ENCODE results near the gene PER1. TPM values are rescaled to one million over a fixed set of nuclear protein-coding genes. Genes with fewer than 3 reads are reported as not detected.

Gene PER1
- total and polyA plus RNA-seq, 9 of the 15 experiments (the other 6 are each of a cell fraction or from before 2014, with no cell fraction given), result 0.13 to 26.0 (median 3.4) TPM

GRCh38 chr17:8140065-8141029, 11.9 kb downstream of the PER1 start:
- DNase-seq (ENCODE audit: extremely low read depth in 1 of 4, low spot score in 3 of 4), result no peak
- Histone ChIP-seq H3K9ac (ENCODE audit: insufficient read depth in 1 of 2, low read depth in 2 of 2, low read length in 2 of 2) (0 out of 4 replicates have a peak overlapping the region, but pooled peaks of 1 of the 2 experiments have one; percentile 9), H3K79me2 (ENCODE audit: control insufficient read depth, insufficient read depth, low read length) (no peaks in the 10 kb centered on the region), H3K4me2 (ENCODE audit: insufficient read depth, low read length) (no peak overlapping the region), H3K27ac (ENCODE audit: extremely low read depth, low read depth, low read length) (no peak overlapping the region), H3K4me3 (no peak overlapping the region), H4K20me1 (replicated peaks; ENCODE audit: control insufficient read depth, insufficient read depth, low read length) (0 out of 2 replicates have a peak, but pooled peaks cover 2% of the 10 kb centered on the region), H3K9me3 (replicated peaks; ENCODE audit: control insufficient read depth, insufficient read depth, low read depth, low read length) (no peaks in the 10 kb centered on the region), H3K27me3 (ENCODE audit: control insufficient read depth in 2 of 2, insufficient read depth in 2 of 2, low read length in 2 of 2) (no peaks in the 10 kb centered on the region), H3K4me1 (replicated peaks in 1 of 2; ENCODE audit: control insufficient read depth in 2 of 2, insufficient read depth in 2 of 2, low read length in 2 of 2) (peaks cover 6 to 28% of the 10 kb centered on the region in 2 experiments; a peak in 4 of 5 replicates), H2AFZ (ENCODE audit: low read depth, low read length) (no peak overlapping the region), H3K36me3 (ENCODE audit: control insufficient read depth, insufficient read depth, low read length) (peaks cover 41% of the 10 kb centered on the region; the same call in 2 of the 3 replicates), H3K9me1 (ENCODE audit: control insufficient read depth, insufficient read depth, low read length) (no peaks in the 10 kb centered on the region)
- CTCF ChIA-PET (ENCODE audit: low intra/inter-chr PET ratio), result interaction anchor here (0.6 to 1.2 kb wide), 2 partner anchors 34 to 46 kb away, joined by 3 to 4 read pairs; no protein-coding TSS in a partner anchor
- TF ChIP-seq AFF1 (IDR thresholded peaks at IDR 0.05; ENCODE audit: low read depth in 1 of 2, partially characterized antibody in 2 of 2), result no peak
- TF ChIP-seq PBX2 (CRISPR knock-in tag; IDR thresholded peaks at IDR 0.05; ENCODE audit: low read depth), result no peak
- no peak for TF ChIP-seq PBX2 (tag; conservative IDR thresholded peaks at IDR 0.05; ENCODE audit: low read depth)
- 0 out of 2 replicates have a peak, but pooled peaks have one; percentile 26 for TF ChIP-seq RBFOX2 (IDR thresholded peaks at IDR 0.05; ENCODE audit: low read depth, low read length)
- TF ChIP-seq, protein P1, sequence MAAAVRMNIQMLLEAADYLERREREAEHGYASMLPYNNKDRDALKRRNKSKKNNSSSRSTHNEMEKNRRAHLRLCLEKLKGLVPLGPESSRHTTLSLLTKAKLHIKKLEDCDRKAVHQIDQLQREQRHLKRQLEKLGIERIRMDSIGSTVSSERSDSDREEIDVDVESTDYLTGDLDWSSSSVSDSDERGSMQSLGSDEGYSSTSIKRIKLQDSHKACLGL (CRISPR knock-in tag; IDR thresholded peaks at IDR 0.05; ENCODE audit: borderline replicate concordance, poor library complexity, severe bottlenecking), result no peak
- 72% methylated on average over 11 of the region's 18 CpGs for WGBS (ENCODE audit: insufficient coverage, low coverage, missing lambda C conversion rate)
- no peak for FAIRE-seq
- intact Hi-C loops (cut with micrococcal nuclease), result no loop called here
- in situ Hi-C loops (cut with MboI), result no loop called here
- POLR2A ChIA-PET, result interaction anchor here (0.6 to 3.3 kb wide), 8 partner anchors 8 to 877 kb away, joined by 3 to 19 read pairs (median 4); partner anchors contain the start of gene PER1
- no peak for ATAC-seq
- no TSS peak for BruUV-seq (replicated peaks)

All from K562 (cell line).